ENCODE results near the gene IGFBP7. TPM values are rescaled to one million over a fixed set of nuclear protein-coding genes. Genes with fewer than 3 reads are reported as not detected.

The IGFBP7 gene
- total and polyA plus RNA-seq, 2 experiments from 2014 or later: 68.9 to 87.2 TPM

DNA sequence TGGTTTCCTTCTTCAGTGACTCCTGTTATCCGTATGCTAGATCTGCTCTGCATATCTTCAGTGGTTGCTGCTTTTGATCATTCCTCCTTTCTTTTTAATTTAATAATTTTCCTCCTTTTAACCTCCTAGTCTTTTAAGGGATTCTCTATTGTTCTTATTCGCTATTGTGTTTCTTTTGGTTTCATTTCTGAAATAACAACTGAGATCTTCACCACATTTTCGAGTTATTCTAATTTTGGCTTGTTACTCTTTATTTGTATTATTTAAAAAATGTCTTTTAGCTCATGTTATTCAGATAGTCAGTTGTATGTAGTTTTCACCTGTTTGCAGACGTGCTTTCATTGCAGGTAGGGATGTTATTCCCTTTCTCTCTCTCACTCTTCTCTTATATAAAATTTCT lies 24.9 kb downstream of the IGFBP7 start:
- H3K27me3 ChIP-seq: no peaks in the 10 kb centered on the region
- no peaks in the 10 kb centered on the region for H3K9me3 ChIP-seq (ENCODE audit: low read depth)
- no peak overlapping the region for H3K4me3 ChIP-seq
- no peaks in the 10 kb centered on the region for H3K36me3 ChIP-seq
- H3K4me1 ChIP-seq (ENCODE audit: low read depth): peaks cover 13% of the 10 kb centered on the region
- H3K27ac ChIP-seq: no peak overlapping the region
- no peak for DNase-seq (ENCODE audit: low read depth in 1 of 2, low spot score in 1 of 2)
- TF ChIP-seq, protein P1, sequence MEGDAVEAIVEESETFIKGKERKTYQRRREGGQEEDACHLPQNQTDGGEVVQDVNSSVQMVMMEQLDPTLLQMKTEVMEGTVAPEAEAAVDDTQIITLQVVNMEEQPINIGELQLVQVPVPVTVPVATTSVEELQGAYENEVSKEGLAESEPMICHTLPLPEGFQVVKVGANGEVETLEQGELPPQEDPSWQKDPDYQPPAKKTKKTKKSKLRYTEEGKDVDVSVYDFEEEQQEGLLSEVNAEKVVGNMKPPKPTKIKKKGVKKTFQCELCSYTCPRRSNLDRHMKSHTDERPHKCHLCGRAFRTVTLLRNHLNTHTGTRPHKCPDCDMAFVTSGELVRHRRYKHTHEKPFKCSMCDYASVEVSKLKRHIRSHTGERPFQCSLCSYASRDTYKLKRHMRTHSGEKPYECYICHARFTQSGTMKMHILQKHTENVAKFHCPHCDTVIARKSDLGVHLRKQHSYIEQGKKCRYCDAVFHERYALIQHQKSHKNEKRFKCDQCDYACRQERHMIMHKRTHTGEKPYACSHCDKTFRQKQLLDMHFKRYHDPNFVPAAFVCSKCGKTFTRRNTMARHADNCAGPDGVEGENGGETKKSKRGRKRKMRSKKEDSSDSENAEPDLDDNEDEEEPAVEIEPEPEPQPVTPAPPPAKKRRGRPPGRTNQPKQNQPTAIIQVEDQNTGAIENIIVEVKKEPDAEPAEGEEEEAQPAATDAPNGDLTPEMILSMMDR (IDR thresholded peaks at IDR 0.05; ENCODE audit: low read depth, low read length): no peak

DNA sequence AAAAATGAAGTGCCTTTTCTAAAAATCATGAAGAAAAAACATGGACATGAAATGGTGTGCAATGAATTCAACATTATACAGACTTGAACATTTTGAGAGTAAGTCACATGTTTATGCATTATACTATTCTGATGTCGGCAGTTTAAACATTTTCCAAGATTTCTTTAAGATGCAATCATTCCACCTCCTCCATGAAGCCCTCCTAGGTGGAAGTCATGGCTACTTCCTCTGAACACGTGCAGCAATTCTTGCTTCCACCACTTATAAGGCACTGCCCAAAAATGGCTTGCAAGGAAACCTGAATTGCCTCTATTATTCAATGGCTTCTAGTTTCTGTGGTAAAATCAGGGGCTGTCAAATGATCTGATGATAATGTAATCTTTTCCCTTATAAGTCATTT lies 25.8 kb downstream of the IGFBP7 start:
- TF ChIP-seq, protein P1 (IDR thresholded peaks at IDR 0.05; ENCODE audit: low read depth, low read length): no peak
- DNase-seq (ENCODE audit: low read depth in 1 of 2, low spot score in 1 of 2): no peak
- Histone ChIP-seq H3K27ac (no peak overlapping the region), H3K9me3 (ENCODE audit: low read depth) (no peaks in the 10 kb centered on the region), H3K27me3 (no peaks in the 10 kb centered on the region), H3K4me3 (no peak overlapping the region), H3K4me1 (ENCODE audit: low read depth) (peaks cover 18% of the 10 kb centered on the region), H3K36me3 (no peaks in the 10 kb centered on the region)

DNA sequence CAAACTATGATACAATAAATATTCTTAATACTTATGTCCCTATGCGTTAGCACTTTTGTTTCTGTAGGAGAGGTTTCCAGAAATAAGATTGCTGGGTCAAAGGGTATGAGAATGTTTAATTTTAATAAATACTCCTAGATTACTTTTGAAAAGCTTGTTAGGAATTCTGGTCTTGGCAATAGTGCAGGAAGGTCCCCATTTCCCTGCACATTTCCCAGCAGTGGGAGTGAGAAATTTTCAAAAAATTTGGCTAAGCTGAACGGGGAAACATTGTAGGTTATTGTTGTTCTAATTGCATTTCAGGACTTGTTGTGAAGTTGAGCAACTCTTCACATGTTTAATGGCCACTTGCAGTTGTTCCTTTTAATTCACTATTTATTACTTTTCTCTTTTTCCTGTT lies 27.1 kb downstream of the IGFBP7 start:
- Histone ChIP-seq H3K27ac (no peak overlapping the region), H3K36me3 (no peaks in the 10 kb centered on the region), H3K9me3 (ENCODE audit: low read depth) (no peaks in the 10 kb centered on the region), H3K4me3 (no peak overlapping the region), H3K4me1 (ENCODE audit: low read depth) (peaks cover 27% of the 10 kb centered on the region), H3K27me3 (no peaks in the 10 kb centered on the region)
- TF ChIP-seq, protein P1 (IDR thresholded peaks at IDR 0.05; ENCODE audit: low read depth, low read length): no peak
- peak in 1 of 2 donors; percentile 78 for DNase-seq (ENCODE audit: low read depth in 1 of 2, low spot score in 1 of 2)

GRCh38 chr4:57081651-57082621 lies 28.2 kb downstream of the IGFBP7 start:
- Histone ChIP-seq H3K4me1 (ENCODE audit: low read depth) (peaks cover 31% of the 10 kb centered on the region), H3K4me3 (no peak overlapping the region), H3K9me3 (ENCODE audit: low read depth) (no peaks in the 10 kb centered on the region), H3K36me3 (no peaks in the 10 kb centered on the region), H3K27ac (peak overlapping the region; percentile 77), H3K27me3 (no peaks in the 10 kb centered on the region)
- no peak for DNase-seq (ENCODE audit: low read depth in 1 of 2, low spot score in 1 of 2)
- TF ChIP-seq, protein P1 (IDR thresholded peaks at IDR 0.05; ENCODE audit: low read depth, low read length): no peak

DNA sequence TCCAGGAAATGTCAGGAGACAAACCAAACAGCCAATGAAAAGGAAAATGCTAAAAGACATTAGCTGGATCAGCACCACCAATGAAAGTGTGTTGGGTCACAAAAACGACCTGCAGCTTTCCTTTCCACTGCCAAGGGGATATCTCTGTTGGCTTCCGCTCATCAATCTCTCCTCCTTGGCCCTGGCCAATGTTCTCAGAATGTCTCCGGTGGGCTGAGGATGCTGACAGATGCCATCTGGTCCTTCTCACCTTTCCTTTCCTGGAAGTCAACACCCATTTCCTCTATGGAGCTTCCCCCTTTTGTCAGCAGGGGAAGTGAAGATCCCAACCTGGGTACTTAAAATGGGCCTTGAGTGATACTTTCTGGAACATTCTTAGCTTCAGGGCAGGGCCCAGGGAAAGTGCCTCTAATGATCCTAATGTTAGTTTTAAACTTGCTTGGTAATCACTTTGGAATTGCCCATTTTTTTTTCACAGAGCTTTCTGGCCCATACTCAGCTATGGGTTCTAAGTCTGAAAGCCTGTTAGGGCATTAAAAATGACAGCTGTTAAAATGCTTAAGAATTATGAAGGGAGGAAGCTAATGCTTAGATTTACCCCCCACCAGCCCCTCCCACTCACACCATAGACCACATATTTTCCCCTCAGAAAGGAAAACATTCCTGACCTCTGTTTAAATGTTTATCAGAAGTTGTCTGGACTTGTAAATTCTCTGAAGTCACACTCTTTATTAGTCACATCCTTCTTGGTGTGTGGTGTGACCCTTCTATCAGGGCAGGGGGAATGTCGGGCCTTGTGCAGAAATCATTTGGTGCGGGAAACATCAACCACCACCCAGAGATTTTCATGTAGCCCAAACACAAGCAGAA lies 29.2 kb downstream of the IGFBP7 start:
- DNase-seq (ENCODE audit: low read depth in 1 of 2, low spot score in 1 of 2): peak in 1 of 2 donors; percentile 95
- peak overlapping the region; percentile 77 for H3K27ac ChIP-seq
- H3K27me3 ChIP-seq: no peaks in the 10 kb centered on the region
- no peaks in the 10 kb centered on the region for H3K36me3 ChIP-seq
- TF ChIP-seq, protein P1 (IDR thresholded peaks at IDR 0.05; ENCODE audit: low read depth, low read length): no peak
- no peaks in the 10 kb centered on the region for H3K9me3 ChIP-seq (ENCODE audit: low read depth)
- H3K4me3 ChIP-seq: no peak overlapping the region
- H3K4me1 ChIP-seq (ENCODE audit: low read depth): peaks cover 27% of the 10 kb centered on the region
